Parietal lobe (tissue), 1 donor: ENCODE data around the gene RAD52. TPM values are rescaled to one million over a fixed set of nuclear protein-coding genes. Genes with fewer than 3 reads are reported as not detected.

ENCODE experiments used
- total RNA-seq: library from RNA; depleted of rRNA; stranded (reverse); fragments of >200 nt; gene quantifications from one replicate; pipeline ENCODE4 v1.2.3, GENCODE V29; 2014

RAD52 gene
- total RNA-seq, result 42.6 TPM

GRCh38 chr12:949453-950191 lies at the start of gene RAD52:
Gene RAD52, minus strand, starts transcription at chr12:949694. Its CDS starts 16,636 bp downstream, at chr12:933058.

GRCh38 chr12:990661-991349 lies 41.3 kb upstream of the RAD52 start, which contains the start of gene ERC1:
Gene ERC1, plus strand, starts transcription at chr12:991223. Its CDS starts 36,681 bp downstream, at chr12:1027904.

Other genes starting within 250 kb of the RAD52 start
- gene WNK1, start 197.1 kb downstream of the RAD52 start, total RNA-seq, result 223 TPM
- 142 TPM for gene ERC1, start 41.5 kb upstream of the RAD52 start, total RNA-seq